Hippocampal formation (tissue), 2 donors: ENCODE data around the gene ZNF316.

Experiments
- DNase-seq, 2 donors: peaks; one replicate each; lab custom pipeline; 2025; lab: John Stamatoyannopoulos, UW

The ZNF316 gene

GRCh38 chr7:6691103-6691502, 54.0 kb downstream of the ZNF316 start:
- no peak for DNase-seq

- no peak for DNase-seq
These were observed 54.5 kb downstream of the ZNF316 start for GRCh38 chr7:6691609-6692106.

GRCh38 chr7:6700793-6701192, 63.7 kb downstream of the ZNF316 start:
- DNase-seq = no peak

- DNase-seq = no peak
These were observed 64.7 kb downstream of the ZNF316 start for GRCh38 chr7:6701860-6702259.
